Measurements from ENCODE around the gene EPS8L3.
"Not testable (repeated sequence)": the region's sequence is repeated elsewhere in the genome, so short reads cannot be mapped to it uniquely, and the experiment has no call there.

The EPS8L3 gene, protein sequence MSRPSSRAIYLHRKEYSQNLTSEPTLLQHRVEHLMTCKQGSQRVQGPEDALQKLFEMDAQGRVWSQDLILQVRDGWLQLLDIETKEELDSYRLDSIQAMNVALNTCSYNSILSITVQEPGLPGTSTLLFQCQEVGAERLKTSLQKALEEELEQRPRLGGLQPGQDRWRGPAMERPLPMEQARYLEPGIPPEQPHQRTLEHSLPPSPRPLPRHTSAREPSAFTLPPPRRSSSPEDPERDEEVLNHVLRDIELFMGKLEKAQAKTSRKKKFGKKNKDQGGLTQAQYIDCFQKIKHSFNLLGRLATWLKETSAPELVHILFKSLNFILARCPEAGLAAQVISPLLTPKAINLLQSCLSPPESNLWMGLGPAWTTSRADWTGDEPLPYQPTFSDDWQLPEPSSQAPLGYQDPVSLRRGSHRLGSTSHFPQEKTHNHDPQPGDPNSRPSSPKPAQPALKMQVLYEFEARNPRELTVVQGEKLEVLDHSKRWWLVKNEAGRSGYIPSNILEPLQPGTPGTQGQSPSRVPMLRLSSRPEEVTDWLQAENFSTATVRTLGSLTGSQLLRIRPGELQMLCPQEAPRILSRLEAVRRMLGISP

DNA sequence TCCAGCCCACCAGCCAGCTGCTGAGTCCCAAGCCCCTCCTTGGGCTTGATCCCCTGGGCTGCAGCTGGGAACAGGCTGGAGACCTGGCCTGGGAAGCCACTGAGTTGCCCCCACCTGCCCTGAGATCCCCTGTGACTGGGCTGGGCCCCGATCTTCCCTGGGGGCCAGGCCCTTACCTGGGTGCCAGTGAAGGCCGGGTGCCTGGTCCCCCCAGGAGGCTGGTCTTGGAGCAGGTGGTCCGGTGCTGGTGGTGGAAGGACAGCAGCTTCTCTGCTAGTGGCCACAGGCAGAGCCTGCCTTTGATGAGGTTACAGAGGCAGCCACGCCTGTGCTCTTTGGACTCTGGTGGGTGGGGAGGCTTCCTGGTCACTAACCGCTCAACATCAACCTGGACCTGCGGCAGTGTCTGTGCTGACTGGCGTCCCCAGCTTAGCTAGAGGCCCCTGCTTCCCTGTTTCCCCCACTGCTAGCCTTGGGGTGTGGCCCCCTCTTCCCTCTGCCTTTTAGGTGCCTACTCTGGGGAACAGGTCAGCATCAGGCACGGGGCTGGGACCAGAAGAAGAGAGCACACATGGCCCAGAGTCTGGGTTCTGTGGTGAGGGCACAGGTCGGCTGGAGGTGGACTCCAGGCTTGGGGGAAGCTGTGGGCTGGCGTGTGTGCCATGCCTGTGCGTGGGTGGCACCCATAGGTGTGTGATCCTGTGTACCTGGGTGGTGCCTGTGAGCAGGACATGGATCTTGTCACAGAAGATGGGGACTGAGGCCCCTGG is at the start of gene EPS8L3:
TSS of gene EPS8L3 (minus strand) at position 278 of the 770 bp plus-strand sequence. CDS start 2,174 bp downstream, outside the sequence.
- DNase-seq (ENCODE audit: low read depth in 2 of 2), result no peak

DNA sequence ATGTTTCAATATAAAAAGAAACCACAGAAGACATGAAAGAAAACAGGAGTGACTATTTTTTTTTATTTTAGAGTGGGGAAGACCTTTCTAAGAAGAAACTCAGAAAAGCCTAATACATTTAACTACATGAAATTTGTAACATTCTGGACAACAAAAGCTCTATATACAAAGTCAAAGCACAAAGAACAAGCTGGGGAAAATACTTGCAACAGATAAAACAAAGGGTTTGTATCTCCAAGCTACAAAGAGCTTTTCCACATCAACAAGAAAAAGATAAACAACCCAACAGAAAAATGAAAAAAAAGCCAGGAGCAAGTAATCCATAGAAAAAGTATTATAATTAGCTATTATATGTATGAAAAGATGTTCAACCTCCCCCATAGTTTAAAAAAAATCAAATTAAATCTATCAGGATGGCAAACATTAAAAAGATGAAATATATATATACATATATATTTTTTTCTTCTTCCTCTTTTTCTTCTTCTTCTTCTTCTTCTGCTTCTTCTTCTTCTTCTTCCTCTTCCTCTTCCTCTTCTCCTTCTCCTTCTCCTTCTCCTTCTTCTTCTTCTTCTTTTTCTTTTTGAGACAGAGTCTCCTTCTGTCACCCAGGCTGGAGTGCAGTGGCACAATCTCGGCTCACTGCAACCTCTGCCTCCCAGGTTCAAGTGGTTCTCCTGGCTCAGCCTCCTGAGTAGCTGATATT is 49.1 kb upstream of the EPS8L3 start:
- DNase-seq (ENCODE audit: low read depth in 2 of 2), result no peak

DNA sequence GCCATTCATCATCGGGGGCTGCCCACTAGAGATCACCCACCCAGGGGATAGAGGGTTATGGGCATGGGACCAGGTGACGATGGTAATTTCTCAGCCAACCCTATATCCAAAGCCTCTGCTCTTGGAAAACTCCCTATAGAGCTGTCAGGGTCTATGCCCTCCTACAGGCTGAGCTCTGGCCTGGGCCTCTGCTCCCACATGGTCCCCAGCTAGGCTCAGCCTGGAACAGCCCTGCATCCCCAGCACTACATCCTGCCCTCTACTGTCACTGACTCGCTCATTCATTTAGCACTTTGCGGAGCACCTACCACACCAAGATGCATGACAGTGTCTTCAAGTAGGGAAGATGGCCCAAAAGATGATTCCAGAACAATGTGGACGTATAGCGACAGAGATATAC is 45.0 kb upstream of the EPS8L3 start:
- DNase-seq (ENCODE audit: low read depth in 2 of 2), result no peak

DNA sequence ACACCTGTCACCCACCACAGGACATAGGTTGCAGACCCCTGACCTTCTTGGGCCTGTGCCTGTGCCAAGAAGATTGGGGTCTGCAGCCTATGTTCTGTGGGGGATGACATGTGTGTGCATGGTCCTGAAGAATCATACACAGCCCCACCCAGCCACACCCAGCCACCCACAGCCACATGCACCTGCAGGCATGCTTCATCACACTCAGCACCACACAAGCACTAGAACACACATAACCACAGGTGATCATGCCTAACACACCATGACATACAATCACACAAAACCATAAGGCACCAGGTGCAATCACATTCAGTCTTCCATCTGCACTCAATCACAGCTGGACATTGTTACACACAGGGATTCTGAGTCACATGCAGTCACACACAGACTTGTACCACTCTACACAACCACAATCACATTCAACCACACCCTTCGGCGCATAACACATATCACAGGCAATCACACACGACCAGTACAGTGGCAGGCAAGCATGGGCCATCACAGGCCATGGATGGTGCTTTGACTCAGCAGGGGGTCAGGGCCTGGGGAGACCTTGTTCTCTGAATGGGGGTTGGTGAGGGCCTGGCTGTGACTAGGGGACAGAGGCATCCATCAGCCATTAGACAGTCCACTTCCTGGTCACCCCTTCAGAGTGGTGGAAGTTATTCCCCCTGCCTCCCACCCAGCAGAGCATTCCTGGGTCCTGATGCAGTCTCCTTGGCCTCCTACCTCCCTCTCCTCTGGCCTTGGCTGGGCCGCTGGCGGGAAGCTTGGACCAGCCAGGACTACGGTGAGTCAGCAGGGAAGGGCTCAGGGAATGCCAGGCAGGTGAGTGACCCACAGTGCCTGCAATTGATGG is 44.3 kb upstream of the EPS8L3 start:
- no peak for DNase-seq (ENCODE audit: low read depth in 2 of 2)

DNA sequence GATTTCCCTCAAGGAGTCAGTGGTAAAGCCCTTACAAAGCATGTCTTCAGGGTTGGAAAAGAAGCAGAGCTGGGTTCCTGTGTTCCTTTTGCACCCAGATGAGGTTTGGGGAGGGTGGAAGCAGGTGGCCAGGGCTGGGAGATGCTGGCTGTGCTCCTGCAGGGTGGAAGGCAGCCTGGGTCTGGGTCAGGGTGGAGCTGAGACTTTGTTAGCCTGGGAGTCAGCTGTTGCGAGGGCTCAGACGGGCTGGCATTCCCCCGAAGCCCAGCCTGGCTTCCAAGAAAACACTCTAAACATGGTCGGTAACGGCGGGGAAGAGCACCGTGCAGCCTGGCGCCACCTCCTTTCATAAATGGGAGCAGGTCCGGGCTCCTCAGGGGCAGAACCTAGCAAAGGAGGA is 43.7 kb upstream of the EPS8L3 start:
- no peak for DNase-seq (ENCODE audit: low read depth in 2 of 2)

DNA sequence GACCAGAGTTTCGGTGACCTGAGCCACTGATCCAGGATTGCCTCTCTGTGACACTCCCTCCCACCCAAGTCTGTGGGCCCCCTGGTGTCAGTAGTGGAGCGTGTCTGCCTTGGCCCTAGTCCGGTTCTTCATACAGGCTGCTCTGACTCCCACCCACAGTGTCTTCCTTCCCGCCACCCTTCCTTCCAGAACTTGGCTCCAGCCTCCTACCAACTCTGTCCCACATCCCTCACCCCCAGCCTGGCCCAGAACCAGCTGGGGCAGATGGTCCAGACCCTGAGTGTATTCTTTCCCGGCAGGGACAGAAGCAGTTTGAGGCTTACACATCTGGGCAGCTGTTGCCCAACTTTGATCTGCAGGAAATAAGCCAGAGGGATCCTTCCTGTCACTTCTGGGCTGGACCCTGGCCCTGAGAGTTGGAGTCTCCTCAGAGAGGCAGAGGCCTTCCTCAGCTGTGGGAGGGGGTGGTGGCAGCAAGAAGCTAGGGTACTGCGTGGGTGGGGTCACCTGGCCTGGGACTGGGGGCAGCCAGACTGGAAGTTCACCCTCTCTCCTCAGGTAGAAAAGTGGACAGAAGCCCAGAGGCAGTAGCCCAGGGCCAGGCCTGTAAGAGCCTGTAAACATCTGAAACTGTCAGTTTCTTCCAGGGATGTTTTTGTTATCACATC is 43.1 kb upstream of the EPS8L3 start:
- no peak for DNase-seq (ENCODE audit: low read depth in 2 of 2)

DNA sequence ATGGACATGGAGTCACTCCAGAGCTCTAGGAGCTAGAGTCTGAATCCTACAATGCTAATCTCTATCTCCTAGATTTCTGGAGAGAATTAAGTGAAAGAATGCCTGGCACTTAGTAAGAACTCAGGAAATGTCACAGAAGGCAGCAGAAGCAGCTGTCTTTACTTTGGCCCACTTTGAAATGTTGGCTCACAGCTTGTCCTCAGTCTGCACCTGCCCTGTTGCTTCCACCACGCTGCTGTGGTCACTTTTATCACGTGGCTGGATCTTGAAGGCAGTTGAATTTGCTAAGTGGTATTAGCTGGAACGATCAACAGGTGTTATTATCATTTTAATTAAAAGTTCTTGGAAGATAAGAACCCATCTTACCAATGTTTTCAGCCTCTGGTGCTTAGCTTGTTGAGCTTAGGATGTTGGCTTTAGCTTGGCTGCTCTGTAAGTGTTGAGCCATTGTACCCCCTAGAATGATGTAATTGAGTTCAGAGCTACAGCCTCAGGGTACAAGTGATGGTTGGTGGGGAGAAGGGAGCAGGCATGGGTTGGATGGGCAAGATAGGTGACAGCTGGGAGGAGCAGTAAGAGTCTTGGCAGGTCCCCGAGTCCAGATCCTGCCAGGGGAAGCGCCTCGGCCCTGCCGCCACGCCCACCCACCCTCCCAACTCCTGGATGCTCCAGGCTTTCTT is 41.9 kb upstream of the EPS8L3 start:
- no peak for DNase-seq (ENCODE audit: low read depth in 2 of 2)

DNA sequence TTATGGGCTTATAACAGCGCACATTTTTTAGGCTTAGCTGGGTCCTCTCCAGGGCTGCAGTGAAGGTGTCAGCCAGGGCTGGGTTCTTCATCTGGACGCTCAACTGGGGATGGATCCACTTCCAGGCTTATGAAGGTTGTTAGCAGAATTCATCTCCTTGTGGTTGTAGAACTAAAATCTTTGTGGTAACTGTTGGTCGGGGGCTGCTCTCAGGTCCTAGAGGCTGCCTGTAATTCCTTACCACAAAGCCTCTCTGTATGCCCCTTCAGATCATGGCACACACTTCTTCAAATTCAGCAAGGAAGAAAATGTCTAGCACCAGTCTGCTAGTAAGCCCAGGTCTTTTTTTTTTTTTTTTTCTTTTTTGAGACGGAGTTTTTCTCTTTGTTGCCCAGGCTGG is 40.9 kb upstream of the EPS8L3 start:
- DNase-seq (ENCODE audit: low read depth in 2 of 2), result no peak

DNA sequence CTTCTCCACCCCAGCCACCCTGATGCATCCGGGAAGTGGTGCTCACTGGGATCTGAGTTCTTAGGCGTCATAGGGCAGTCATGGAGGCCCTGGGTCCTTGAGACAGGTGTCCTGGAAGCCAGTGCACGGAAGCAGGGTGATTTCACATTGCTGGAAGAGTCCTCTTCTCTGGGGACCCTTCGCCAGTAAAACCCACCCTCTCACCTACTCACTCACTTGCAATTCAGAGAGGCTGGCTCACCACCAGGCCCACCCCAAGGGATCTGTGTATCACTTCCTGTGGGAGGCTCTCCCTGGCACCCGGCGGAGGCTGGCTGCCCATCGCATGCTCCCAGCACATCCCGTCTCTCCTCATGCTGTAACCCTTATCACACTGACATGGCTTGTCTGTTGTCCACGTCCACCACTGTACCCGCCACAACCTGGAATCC is 40.2 kb upstream of the EPS8L3 start:
- no peak for DNase-seq (ENCODE audit: low read depth in 2 of 2)

DNA sequence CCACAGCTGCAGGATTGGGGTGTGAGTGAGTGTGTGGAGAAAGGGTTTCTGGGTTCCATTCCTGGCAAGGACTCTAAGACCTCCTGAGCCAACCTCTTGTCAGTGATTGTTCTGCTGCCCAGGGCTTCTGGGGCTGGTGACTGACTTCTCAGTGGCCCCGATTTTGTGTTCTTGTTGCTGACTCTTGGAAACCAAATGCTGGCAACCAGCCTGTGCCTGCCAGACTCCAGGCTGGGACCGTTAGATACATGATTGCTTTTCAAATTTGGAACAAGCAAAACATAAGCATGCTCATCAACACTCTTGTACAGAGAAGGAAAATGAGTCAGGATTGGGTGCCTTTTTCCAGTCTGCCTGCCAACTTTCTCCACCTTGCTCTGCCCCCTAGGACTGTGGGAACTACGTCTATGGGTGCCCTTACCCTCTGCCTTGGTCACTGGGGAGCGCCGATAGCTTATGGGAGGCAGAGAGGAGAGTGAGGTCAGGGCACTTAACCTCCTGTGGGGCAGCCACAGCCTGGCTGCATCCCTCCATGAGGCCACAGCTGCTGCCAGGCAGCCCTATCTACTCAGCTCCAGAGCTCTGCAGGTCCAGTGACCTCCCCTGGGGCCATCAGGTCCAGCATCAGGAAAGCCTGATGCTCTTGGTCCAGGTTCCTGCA is 39.3 kb upstream of the EPS8L3 start:
- DNase-seq (ENCODE audit: low read depth in 2 of 2), result no peak

DNA sequence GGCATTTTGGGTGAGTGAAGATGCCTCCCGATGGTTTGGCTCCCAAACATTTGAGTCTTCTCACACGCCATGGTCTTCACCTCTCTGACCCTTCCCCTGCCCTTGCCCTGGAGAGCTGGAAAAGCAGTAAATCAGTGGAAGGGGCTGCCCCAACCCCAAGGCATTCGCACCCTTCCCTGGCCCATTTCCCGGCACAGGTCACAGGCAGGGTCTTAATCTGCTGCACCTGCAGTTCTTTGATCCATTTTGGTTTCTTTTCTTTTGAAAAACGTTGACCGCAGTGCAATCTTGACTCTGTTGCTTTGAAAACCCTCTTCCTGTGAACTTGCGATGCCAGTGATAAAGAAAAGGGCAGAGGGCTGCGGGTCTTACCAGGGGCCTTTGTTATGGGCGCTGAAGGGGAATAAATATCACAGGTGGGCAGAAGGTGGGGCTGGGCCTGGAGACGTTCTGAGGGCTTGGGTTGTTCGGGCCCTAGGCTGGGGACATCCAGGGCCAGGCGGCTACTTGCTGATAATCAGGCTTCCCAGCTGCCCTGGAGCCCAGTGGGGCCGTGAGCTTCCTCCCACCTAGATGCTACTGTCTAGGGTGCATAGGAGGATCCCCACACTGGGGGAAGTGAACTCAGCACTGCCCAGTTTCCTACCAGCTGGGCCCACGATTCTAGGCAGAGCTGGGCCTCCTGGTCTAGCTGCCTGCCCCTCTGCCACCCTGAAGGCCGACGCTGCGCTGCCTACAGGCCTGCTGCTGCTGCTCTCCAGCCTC is 38.6 kb upstream of the EPS8L3 start:
- DNase-seq (ENCODE audit: low read depth in 2 of 2), result peak in 1 of 2 donors; percentile 49

DNA sequence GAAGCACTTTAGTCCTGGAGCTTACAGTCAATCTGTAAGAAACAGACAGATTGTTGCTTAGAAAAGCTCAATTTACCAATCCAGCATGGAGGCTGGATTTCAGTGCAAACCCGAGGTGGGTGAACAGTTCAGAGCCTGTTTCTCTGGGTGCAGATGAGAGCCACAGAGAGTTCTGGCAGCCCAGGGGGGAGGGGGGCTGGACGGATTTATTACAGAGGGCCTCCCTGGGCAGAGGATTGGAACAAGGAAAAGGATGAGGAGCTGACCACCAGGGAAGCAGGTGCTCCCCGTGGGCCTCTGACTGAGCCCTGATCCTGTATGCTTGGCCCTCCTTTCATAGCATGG is 38.0 kb upstream of the EPS8L3 start:
- no peak for DNase-seq (ENCODE audit: low read depth in 2 of 2)

DNA sequence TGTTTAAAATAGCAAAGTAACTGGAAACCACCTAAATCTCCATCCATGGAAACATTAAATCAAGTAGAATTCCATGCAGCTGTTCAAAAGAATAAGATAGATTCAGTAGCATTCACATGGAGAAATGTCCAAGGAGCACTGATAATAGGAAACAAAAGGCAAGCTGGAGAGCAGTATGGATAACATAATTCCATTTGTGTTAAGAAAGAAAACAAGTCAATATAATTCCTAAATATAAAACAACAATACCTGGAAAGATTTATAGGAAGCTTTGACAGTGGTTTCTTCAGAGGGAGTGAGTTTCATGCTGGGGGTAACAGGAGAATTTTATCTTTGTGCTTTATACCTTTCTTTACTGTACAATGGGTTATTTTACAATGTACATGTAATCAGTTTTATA is 36.6 kb upstream of the EPS8L3 start:
- DNase-seq (ENCODE audit: low read depth in 2 of 2), result no peak

DNA sequence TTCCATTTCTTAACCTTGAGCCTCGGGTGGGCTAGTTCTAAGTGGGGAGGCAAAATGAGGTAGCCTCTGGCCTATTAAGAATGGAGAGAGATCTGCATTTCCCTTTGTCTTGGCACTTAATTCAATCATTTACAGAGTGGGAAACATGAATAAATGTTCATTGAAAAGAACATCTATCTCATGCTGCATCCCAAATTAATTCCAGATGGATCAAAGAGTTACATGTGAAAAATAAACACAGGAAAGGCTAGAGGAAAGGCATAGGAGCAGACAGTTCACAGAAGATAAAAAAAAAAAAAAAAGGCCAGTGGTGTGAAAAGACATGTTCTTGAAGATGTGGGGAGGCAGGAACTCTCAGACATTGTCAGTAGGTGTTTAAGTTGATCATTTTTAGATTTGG is 35.7 kb upstream of the EPS8L3 start:
- DNase-seq (ENCODE audit: low read depth in 2 of 2), result no peak

DNA sequence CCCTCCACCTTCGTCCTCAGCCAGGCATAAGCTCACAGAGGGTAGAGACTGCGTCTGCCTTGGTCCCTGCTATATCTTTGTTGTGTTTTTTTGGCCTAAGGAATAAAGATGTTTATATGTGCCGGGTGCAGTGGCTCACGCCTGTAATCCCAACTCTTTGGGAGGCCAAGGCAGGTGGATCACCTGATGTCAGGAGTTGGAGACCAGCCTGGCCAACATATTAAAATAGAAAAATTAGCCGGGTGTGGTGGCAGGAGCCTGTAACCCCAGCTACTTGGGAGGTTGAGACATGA is 33.5 kb upstream of the EPS8L3 start:
- DNase-seq (ENCODE audit: low read depth in 2 of 2), result not testable (repeated sequence)

DNA sequence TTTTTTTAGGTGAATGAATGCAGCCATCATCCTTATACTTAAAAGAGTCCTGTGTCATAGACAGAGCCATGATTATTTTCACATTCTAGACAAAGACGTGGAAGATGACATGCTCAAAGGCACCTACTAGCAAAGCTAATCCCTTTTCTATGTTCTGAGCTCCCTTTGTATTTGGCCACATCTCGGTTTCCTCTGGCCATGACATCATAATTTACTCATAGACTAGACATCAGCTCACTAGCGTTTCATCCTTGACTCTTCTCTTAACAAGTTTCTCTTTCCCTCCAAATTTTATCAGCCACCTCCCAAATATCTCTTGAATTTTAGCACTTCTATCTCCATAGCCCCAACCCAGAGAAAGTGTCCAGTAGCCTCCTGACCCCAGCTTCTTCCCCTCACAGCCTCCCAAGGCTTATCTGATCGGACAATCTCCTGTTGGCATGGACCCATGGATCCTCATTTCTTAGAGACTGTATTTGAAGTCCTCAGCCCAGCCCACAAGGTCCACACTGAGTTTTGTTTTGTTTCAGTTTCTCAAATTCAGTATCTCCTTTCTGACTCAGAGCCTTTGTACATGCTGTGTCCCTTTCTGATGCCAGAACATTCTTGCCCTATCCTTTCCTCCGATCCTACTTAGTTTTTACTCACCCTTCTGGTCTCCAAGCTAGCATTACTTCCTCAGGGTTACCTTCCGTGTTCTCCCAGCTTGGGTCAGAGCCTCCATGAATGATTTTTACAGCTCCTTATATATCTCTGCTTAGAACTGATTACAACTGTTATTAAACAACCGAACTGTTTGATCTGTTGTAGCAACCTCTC is 33.0 kb upstream of the EPS8L3 start:
- no peak for DNase-seq (ENCODE audit: low read depth in 2 of 2)

DNA sequence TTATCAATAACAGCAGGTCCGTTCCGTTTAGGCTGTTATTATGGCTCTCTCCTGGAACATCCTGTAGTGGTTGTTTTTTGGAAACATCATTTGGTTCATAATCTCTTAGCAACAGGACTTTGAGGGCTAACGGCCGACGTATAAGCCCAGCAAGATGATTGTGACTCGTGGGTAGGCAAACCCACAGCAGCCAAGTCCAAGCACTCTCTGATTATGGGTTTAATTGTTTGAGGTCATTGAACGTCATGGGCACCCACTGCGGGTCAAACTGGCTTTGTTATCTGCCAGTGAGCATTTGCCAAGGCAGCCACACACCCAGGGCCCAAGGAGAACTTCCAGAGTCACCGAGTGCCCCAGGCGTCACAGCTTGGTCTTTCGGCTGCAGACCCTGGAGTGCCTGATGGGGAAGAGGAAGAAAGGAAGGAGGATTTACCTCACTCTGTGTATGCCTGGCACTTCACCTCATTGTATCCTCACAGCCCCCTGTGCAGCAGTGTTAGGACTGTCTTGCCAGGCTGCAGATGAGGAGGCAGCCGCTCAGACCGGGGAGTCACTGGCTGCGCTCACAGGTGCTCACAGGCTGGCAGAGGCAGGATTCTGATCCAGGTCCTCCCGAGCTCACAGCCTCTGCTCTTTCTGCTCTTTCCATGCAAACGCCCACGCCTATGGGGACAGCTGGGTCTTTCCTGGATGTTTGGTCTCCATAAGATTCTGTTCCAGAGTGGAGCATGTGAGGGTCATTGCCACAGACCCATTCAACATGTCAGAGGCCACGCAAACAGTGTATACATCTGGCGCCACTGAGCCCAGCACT is 30.8 kb upstream of the EPS8L3 start:
- DNase-seq (ENCODE audit: low read depth in 2 of 2), result no peak

Measured in stimulated activated CD8-positive, alpha-beta memory T cell treated with anti-CD3 and anti-CD28 coated beads, Interleukin-2, amount 100 ng/mL, for 48 hours (primary cell).